HG03196 (cell line): ENCODE data around the gene TBXT.
A peak's percentile ranks its signal among the peaks of the same experiment; 100 is the strongest.
"Not testable (repeated sequence)": the region's sequence is repeated elsewhere in the genome, so short reads cannot be mapped to it uniquely, and the experiment has no call there.

Source experiments
- ATAC-seq: cut with Tn5 transposase; IDR thresholded peaks from one replicate; pipeline ENCODE4 v1.9.1; 2021; ENCODE audit not compliant: unreplicated experiment

Gene TBXT

GRCh38 chr6:166172546-166172945, 4.9 kb upstream of the TBXT start:
- ATAC-seq: no peak

DNA sequence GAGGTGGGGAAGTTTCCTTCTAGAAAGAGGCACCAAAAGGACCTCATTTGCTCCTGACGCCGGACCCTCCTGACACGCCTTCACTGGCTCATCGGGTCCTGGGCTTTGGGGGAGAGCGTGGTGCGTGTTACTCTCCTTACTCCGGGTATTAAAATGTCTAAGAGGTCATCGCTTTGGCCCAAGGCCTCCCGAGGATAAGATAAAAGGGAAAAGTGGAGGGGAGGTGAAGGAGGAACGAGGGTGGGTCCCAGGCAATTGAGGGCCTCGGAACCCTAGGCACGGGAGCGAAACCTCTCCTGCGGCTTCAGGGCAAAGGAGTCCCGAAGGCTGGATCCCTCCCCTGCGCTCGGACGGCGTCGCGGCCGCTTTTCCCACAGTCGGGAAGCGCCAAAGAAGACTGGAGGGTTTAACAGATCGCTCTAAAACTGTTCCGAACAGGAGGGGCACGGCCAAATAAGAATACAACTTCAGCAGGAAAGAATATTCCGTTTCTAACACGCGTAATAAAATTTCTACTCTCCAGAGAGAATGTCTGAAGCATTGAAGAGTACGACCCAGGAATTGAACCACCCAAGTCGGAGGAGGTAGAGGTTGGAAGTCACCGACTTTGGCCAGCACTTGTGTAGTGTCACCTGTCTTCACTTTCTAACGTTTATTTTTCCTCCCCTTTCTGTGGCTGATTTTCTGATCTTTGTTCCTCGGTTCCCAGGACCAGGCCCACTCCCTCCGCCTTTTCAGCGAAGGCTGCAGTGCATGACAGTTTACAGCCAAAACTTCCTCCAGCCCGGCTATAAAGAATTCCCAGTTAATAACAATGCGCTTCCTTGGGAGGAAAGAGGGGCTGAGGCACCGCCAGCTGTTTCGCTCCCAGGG, 2.1 kb upstream of the TBXT start:
- ATAC-seq: no peak

DNA sequence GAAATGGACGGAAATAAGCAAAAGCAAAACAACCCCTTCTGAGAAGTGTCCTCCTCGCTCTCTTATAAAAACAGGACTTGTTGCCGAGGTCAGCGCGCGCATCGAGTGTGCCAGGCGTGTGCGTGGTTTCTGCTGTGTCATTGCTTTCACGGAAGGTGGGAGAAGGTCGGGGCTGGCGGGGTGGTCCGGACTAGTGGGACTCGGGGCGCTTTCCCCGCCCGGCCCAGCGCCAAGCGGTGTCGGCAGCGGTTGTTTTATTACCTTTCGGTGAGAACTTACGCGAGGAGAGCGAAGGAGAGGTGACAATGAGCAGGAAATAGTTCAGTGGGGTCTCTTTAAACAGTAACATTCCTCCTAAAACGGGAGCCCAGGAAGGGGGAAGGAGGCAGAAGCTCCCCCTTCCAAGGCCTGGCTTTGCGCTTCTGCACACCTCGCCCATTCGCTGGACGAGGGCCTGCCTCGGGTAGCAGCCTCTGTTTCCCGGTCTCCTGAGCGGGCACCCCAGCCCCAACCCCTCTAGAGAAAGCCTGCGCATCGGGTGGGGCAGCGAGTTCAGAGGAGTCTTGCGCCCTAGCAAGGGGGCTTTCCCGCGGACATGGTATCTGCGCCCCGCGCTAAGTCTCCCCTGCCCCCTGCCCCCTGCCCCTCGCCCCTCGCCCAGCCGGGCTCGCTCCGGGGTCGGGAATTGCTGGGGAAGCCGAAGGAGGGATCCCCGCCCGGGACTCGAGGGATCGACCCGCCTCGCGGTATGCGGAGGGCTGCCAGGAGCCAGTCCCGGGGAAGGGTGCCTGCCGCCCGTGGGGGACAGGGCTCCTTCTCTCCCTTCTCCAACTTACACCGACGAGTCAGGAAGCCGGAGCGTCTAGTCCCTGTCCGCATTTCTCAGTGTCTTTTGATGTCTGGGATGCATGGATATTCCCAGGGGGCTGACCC, 1.2 kb upstream of the TBXT start:
- no peak for ATAC-seq

DNA sequence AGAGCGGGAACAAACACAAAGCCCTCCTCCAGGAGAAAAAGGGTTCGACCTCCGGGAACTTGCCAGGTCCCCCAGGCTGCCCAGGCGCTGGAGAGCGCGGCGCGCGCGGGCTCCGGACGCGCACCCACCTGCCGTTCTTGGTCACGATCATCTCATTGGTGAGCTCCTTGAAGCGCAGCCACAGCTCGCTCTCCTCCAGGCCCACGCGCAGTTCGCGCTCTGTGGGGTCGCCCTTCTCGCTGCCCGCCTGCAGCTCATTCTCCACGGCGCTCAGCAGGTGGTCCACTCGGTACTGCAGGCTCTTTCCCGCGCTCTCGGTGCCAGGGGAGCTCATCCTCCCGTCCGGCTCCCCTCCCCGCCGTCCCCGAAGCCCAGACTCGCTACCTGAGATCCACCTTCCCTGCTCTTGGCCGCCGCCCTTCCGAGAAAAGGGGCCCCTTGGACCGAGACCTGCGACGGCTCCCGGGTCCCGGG, 356 bp downstream of the TBXT start:
- ATAC-seq: no peak

GRCh38 chr6:166166314-166167257, 1.1 kb downstream of the TBXT start:
- ATAC-seq: no peak

DNA sequence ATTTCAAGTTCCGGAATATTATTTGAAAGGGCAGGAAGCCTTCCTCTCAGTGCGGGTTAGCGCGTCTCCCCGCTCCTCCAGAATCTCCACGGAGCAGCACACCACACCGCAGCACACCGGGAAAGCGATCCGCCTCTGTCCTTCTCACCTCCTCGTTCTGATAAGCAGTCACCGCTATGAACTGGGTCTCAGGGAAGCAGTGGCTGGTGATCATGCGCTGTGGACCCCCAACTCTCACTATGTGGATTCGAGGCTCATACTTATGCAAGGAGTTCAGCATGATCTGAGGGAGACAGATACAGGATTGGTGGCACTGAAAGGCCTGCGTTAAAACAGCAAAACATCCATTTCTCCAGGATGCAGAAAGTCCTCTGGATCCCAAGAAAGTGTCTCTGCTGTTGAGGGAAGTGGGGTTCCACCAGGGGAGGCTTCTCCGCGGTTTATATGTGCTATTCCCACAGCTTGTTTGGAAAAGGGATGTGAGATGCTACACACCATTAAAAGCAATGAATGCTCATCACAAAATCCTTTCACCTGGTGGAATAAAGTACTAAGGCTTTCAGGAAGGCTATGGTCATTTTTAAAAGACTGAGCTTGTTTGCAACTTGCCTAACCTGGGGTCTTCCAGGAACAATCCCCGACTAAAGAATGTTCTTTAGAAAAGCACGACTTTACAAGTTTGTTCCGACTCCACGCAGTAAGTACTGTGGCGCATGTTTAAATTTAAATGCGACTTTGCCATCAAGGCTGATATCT, 1.9 kb downstream of the TBXT start:
- no peak for ATAC-seq

GRCh38 chr6:166162599-166163342, 4.9 kb downstream of the TBXT start:
- ATAC-seq: peak; percentile 92

GRCh38 chr6:166157930-166158617, 9.6 kb downstream of the TBXT start:
- no peak for ATAC-seq

GRCh38 chr6:166156942-166157341, 10.7 kb downstream of the TBXT start:
- no peak for ATAC-seq

- no peak for ATAC-seq
Measured at GRCh38 chr6:166153966-166154365, 13.7 kb downstream of the TBXT start.

GRCh38 chr6:166152660-166153059, 15.0 kb downstream of the TBXT start:
- no peak for ATAC-seq

DNA sequence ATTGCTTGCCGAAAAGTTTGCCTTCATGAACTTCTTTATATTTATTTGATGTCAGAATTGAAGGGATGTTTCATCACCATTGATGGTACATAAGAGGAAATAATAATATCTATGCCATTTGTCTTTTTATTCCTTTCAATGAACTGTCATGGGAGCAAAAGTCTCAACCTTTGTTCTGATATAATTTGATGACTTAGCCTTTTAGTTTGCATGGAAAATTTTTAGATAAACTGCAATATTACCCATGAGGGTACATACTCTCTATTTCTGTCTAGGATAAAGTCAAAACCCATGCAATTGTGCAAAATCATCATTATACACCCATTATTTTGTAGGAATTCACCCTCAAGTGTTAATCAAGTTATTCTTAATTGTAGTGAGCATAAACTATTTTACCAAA, 15.9 kb downstream of the TBXT start:
- ATAC-seq: no peak

GRCh38 chr6:166145751-166146150, 21.9 kb downstream of the TBXT start:
- no peak for ATAC-seq

- ATAC-seq: no peak
Measured at GRCh38 chr6:166143011-166143410, 24.6 kb downstream of the TBXT start.

GRCh38 chr6:166127624-166128472, 39.8 kb downstream of the TBXT start:
- ATAC-seq: no peak

GRCh38 chr6:166123115-166123514, 44.5 kb downstream of the TBXT start:
- not testable (repeated sequence) for ATAC-seq

DNA sequence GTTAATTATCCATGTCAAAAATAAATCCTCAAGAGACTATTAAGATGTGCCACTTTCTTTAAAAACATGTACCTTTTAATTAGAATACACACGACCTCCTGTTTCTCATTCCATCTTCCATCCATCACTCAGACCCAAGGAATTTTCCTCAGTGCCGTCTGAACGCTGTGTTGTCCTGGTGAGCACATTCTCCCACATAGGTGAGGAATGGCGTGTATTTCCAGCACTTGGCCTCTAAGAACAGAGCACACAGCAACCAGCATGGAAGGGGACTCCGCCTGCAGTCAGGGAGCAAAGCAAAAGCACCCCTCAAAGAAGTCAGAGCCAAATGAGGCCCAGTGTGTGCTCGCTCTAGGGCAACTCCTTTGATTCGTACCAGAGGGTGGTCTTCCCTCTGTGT, 45.9 kb downstream of the TBXT start:
- ATAC-seq: no peak
